Epithelial cell of proximal tubule (primary cell): ENCODE data around the gene COMMD1. TPM values are rescaled to one million over a fixed set of nuclear protein-coding genes. Genes with fewer than 3 reads are reported as not detected.

Source experiments
- DNase-seq: peaks from one replicate; pipeline ENCODE4 v3.0.0-alpha.2; 2011; ENCODE audit warnings: low read depth
- H3K4me3 ChIP-seq: 2 replicates; pipeline ENCODE4 v1.5.1; 2011; ENCODE audit warnings: low read depth, mild to moderate bottlenecking, low read length
- total RNA-seq: library from RNA; depleted of rRNA; stranded (reverse); fragments of >200 nt; gene quantifications from 2 replicates; pipeline ENCODE4 v1.2.3, GENCODE V29; 2015
- TF ChIP-seq, protein P1 (sequence below): conservative IDR thresholded peaks from 2 replicates; pipeline ENCODE4 v1.5.1; 2012; ENCODE audit warnings: low read depth, mild to moderate bottlenecking, low read length

Gene COMMD1
- total RNA-seq, 1 donor from 2014 or later = 37.4 TPM

DNA sequence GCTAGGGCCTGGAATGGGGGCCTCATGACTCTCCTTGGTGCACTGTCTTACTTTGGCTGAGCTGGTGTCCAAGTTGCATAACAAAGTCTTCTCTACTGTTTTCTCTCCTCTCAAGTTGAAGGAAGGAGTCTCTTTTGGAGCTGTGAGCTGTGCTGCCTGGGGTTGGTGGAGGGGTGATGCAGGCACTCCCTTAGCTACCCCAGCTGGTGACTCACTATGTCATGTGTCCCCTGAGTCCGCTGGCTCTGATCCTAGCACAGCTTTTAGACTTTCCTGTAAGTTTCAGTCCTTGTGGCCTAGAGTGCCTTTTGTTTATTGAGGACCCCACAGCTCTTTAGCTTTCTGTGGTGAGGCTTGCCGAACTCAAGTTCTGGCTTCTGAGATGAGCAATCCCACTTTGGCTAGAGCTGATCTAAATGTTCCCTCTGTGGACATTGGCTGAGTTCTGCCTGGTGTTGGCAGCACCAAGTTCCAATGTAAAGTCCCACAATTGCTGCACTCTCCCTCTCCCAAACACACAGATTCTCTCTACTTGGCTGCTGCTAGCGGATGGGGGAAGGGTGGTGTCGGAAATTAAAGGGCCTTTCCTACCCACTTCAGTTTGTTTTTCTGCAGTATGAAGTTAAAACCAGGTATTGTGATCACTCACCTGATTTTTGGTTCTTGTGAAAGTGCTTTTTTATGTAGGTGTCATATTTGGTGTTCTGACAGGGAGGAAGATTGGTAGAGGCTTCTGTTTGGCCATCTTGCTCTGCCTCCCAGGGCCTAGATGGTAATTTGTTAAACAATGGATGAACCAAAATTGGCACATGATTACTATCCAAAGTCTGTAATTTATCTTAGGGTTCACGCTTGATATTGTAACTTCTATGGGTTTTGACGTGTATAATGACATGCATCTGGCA lies 83.2 kb downstream of the COMMD1 start:
- TF ChIP-seq, protein P1, sequence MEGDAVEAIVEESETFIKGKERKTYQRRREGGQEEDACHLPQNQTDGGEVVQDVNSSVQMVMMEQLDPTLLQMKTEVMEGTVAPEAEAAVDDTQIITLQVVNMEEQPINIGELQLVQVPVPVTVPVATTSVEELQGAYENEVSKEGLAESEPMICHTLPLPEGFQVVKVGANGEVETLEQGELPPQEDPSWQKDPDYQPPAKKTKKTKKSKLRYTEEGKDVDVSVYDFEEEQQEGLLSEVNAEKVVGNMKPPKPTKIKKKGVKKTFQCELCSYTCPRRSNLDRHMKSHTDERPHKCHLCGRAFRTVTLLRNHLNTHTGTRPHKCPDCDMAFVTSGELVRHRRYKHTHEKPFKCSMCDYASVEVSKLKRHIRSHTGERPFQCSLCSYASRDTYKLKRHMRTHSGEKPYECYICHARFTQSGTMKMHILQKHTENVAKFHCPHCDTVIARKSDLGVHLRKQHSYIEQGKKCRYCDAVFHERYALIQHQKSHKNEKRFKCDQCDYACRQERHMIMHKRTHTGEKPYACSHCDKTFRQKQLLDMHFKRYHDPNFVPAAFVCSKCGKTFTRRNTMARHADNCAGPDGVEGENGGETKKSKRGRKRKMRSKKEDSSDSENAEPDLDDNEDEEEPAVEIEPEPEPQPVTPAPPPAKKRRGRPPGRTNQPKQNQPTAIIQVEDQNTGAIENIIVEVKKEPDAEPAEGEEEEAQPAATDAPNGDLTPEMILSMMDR = no peak
- DNase-seq = no peak
- no peak overlapping the region for H3K4me3 ChIP-seq

- peak; percentile 15 for DNase-seq
- TF ChIP-seq, protein P1 = peak; percentile 86
- no peak overlapping the region for H3K4me3 ChIP-seq
Observed at GRCh38 chr2:61993422-61994024, 88.0 kb downstream of the COMMD1 start.

- no peak for DNase-seq
- TF ChIP-seq, protein P1 = no peak
- no peak overlapping the region for H3K4me3 ChIP-seq
Observed at GRCh38 chr2:61994531-61994930, 89.1 kb downstream of the COMMD1 start.

DNA sequence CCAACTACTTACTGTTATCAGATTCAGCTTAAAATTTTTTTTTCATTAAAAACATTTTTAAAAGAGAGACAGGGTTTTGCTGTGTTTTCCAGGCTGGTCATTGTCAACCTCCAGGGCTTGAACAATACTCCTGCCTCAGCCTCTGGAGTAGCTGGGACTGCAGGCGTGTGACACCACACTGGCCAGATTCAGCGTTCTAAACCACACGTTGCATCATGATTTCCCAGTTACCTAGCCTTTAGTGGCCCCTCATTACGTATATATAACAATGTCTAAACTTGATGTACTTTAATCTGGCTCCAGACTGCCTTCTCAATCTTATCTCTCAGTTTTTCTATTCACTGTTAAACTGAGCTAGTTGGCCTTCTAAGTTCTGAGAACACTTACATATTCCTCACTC lies 89.6 kb downstream of the COMMD1 start:
- TF ChIP-seq, protein P1 = no peak
- H3K4me3 ChIP-seq = no peak overlapping the region
- DNase-seq = no peak

GRCh38 chr2:61995515-61995914 lies 90.0 kb downstream of the COMMD1 start:
- TF ChIP-seq, protein P1 = no peak
- H3K4me3 ChIP-seq = no peak overlapping the region
- no peak for DNase-seq

DNA sequence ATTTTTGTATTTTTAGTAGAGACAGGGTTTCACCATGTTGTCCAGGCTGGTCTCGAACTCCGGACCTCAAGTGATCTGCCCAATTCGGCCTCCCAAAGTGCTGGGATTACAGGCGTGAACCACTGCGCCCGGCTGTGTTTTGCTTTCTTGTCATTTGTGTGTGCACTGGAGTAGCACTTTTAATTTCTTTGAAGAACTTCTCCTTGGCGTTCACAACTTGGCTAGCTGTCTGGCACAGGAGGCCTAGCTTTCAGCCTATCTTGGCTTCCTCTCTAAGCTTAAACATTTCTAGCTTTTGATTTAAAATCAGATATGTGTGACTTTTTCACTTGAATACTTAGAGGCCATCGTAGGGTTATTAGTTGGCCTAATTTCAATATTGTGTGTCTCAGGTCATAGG lies 93.0 kb downstream of the COMMD1 start:
- TF ChIP-seq, protein P1 = no peak
- no peak for DNase-seq
- H3K4me3 ChIP-seq = no peak overlapping the region
